ENCODE measurements around the gene NPBWR2.

DNA sequence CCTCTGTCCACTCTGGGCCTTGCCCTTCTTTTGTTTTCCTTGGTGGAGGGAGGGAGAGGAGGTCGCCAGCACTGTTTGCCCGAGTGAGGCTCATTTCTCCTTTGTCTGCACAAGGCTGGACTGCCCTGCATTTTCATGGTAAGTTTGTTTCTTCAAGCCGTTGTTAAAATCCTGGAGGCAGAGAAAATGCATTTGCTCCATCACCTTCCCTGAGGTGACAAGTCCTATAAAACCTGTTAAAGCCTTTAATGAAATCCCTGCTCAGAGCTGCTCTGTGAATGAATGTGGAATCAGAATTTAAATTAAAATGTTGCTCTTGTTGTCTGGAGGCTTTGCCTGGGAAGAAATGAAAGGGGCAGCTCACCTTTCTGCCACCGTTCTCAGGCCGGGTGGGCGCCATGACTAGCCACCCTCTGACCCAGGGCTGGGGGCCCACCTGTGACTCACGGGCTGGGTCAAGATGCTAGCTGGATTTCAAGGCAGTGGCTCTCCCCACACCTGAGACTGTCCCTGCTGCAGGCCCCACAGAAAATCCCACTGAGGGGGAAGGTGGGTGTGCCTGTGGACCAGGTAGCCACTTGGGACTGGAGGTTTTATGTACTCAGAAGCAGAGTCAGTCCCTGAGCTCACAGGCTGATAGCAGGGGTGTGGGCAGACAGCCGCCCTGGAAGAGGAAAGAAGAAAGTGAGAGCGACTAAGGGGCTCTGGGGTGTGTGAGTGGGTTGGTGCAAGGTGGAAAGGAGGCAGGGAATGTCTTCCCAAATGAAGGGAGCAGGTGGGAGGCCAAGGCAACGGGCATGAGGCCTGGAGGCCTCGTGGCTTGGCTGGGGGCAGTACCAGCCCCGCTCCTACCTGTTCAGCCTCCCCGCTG lies 32.9 kb upstream of the NPBWR2 start:
- TF ChIP-seq EZH2 (IDR thresholded peaks at IDR 0.05; ENCODE audit: low read length, missing control alignments), result no peak
- TF ChIP-seq, protein P1, sequence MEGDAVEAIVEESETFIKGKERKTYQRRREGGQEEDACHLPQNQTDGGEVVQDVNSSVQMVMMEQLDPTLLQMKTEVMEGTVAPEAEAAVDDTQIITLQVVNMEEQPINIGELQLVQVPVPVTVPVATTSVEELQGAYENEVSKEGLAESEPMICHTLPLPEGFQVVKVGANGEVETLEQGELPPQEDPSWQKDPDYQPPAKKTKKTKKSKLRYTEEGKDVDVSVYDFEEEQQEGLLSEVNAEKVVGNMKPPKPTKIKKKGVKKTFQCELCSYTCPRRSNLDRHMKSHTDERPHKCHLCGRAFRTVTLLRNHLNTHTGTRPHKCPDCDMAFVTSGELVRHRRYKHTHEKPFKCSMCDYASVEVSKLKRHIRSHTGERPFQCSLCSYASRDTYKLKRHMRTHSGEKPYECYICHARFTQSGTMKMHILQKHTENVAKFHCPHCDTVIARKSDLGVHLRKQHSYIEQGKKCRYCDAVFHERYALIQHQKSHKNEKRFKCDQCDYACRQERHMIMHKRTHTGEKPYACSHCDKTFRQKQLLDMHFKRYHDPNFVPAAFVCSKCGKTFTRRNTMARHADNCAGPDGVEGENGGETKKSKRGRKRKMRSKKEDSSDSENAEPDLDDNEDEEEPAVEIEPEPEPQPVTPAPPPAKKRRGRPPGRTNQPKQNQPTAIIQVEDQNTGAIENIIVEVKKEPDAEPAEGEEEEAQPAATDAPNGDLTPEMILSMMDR (conservative IDR thresholded peaks at IDR 0.05 in 1 of 2, IDR thresholded peaks at IDR 0.05 in 1 of 2; ENCODE audit: low read depth in 1 of 2, low read length in 2 of 2), result no peak
